ENCODE measurements around the gene FABP3. TPM values are rescaled to one million over a fixed set of nuclear protein-coding genes. Genes with fewer than 3 reads are reported as not detected.

FABP3 gene
- total and polyA plus RNA-seq, 4 donors, result 1.7 to 39.8 (median 13.3) TPM

- TF ChIP-seq CTCF (IDR thresholded peaks at IDR 0.05; ENCODE audit: control extremely low read depth, extremely low read depth), result no peak
- WGBS, 2 donors, result 92 to 94% methylated on average over 3 of the region's 3 CpGs
- no peaks in the 10 kb centered on the region for H3K9me3 ChIP-seq (ENCODE audit: control insufficient read depth in 4 of 4, insufficient read depth in 3 of 4, low read length in 3 of 4)
- no peak overlapping the region for H3K4me3 ChIP-seq
- DNase-seq (no peak), ATAC-seq (ENCODE audit: insufficient read depth, low FRiP score) (no peak)
- no peaks in the 10 kb centered on the region for H3K36me3 ChIP-seq (ENCODE audit: control insufficient read depth in 4 of 4, insufficient read depth in 4 of 4, low read length in 4 of 4)
- H3K27ac ChIP-seq (ENCODE audit: low read depth in 1 of 2, low read length in 1 of 2), result no peak overlapping the region
- H3K27me3 ChIP-seq (ENCODE audit: control insufficient read depth in 3 of 3, insufficient read depth in 3 of 3, low read length in 2 of 3), result no peaks in the 10 kb centered on the region
- H3K9ac ChIP-seq (ENCODE audit: insufficient read depth in 1 of 2, low read length in 2 of 2), result no peak overlapping the region
- peaks cover 0 to 13% (median 6%) of the 10 kb centered on the region in 5 donors for H3K4me1 ChIP-seq (ENCODE audit: control insufficient read depth in 5 of 5, insufficient read depth in 5 of 5, low read length in 5 of 5)
Observed at GRCh38 chr1:31377364-31377863, 4.5 kb upstream of the FABP3 start.

- TF ChIP-seq CTCF (IDR thresholded peaks at IDR 0.05; ENCODE audit: control extremely low read depth, extremely low read depth), result no peak
- Histone ChIP-seq H3K4me3 (no peak overlapping the region), H3K27ac (ENCODE audit: low read depth in 1 of 2, low read length in 1 of 2) (peak overlapping the region in 1 of 2 donors; percentile 28), H3K9me3 (ENCODE audit: control insufficient read depth in 4 of 4, insufficient read depth in 3 of 4, low read length in 3 of 4) (no peaks in the 10 kb centered on the region), H3K4me1 (ENCODE audit: control insufficient read depth in 5 of 5, insufficient read depth in 5 of 5, low read length in 5 of 5) (peaks cover 0 to 18% (median 6%) of the 10 kb centered on the region in 5 donors), H3K36me3 (ENCODE audit: control insufficient read depth in 4 of 4, insufficient read depth in 4 of 4, low read length in 4 of 4) (no peaks in the 10 kb centered on the region), H3K27me3 (ENCODE audit: control insufficient read depth in 3 of 3, insufficient read depth in 3 of 3, low read length in 2 of 3) (no peaks in the 10 kb centered on the region), H3K9ac (ENCODE audit: insufficient read depth in 1 of 2, low read length in 2 of 2) (no peak overlapping the region)
- WGBS, 2 donors, result 80 to 86% methylated on average over 8 of the region's 8 CpGs
- peak; percentile 28 to 39 (median 33) for DNase-seq
- no peak for ATAC-seq (ENCODE audit: insufficient read depth, low FRiP score)
Observed at GRCh38 chr1:31376375-31377134, 3.7 kb upstream of the FABP3 start.

- Histone ChIP-seq H3K4me1 (ENCODE audit: control insufficient read depth in 5 of 5, insufficient read depth in 5 of 5, low read length in 5 of 5) (peaks cover 0 to 28% (median 6%) of the 10 kb centered on the region in 5 donors), H3K9me3 (ENCODE audit: control insufficient read depth in 4 of 4, insufficient read depth in 3 of 4, low read length in 3 of 4) (no peaks in the 10 kb centered on the region), H3K9ac (ENCODE audit: insufficient read depth in 1 of 2, low read length in 2 of 2) (no peak overlapping the region), H3K27ac (ENCODE audit: low read depth in 1 of 2, low read length in 1 of 2) (peak overlapping the region; percentile 1 to 76), H3K36me3 (ENCODE audit: control insufficient read depth in 4 of 4, insufficient read depth in 4 of 4, low read length in 4 of 4) (no peaks in the 10 kb centered on the region), H3K27me3 (ENCODE audit: control insufficient read depth in 3 of 3, insufficient read depth in 3 of 3, low read length in 2 of 3) (no peaks in the 10 kb centered on the region), H3K4me3 (no peak overlapping the region)
- TF ChIP-seq CTCF (IDR thresholded peaks at IDR 0.05; ENCODE audit: control extremely low read depth, extremely low read depth), result no peak
- WGBS, 2 donors, result 81 to 91% methylated on average over 7 of the region's 7 CpGs
- DNase-seq, result peak in 1 of 3 donors; percentile 22
- no peak for ATAC-seq (ENCODE audit: insufficient read depth, low FRiP score)
Observed at GRCh38 chr1:31374511-31375196, 1.8 kb upstream of the FABP3 start.
